GM23338 (cell line): ENCODE data around the gene ANP32A. TPM values are rescaled to one million over a fixed set of nuclear protein-coding genes. Genes with fewer than 3 reads are reported as not detected.

Source experiments
- ATAC-seq: fragments of 200-7000 bp; cut with Tn5 transposase; 3 replicates; pipeline ENCODE4 v1.9.1; 2020
- DNase-seq: peaks from one replicate; pipeline ENCODE4 v3.0.0-alpha.2; 2015; ENCODE audit warnings: low spot score
- H2AFZ ChIP-seq: fragments of 200-600 bp; sonication (generic); 2 replicates; pipeline ENCODE4 v1.8.0; 2016; ENCODE audit warnings: antibody characterized with exemption, mild to moderate bottlenecking, moderate library complexity
- H3F3A ChIP-seq: fragments of 200-600 bp; sonication (generic); replicated peaks from 2 replicates; pipeline ENCODE4 v1.8.0; 2017; ENCODE audit warnings: antibody characterized with exemption, mixed run types, low read depth
- H3K27ac ChIP-seq: fragments of 200-600 bp; sonication (generic); 2 replicates; pipeline ENCODE4 v1.6.1; 2016; ENCODE audit warnings: low read depth
- H3K27me3 ChIP-seq: fragments of 200-600 bp; sonication (generic); 2 replicates; pipeline ENCODE4 v1.8.0; 2016; ENCODE audit warnings: mild to moderate bottlenecking, mixed run types, moderate library complexity; ENCODE audit not compliant: insufficient read depth
- H3K36me3 ChIP-seq: fragments of 200-600 bp; sonication (generic); 2 replicates; pipeline ENCODE4 v1.8.0; 2016; ENCODE audit warnings: mild to moderate bottlenecking; ENCODE audit not compliant: insufficient read depth
- H3K4me1 ChIP-seq: fragments of 200-600 bp; sonication (generic); 2 replicates; pipeline ENCODE4 v1.8.0; 2016; ENCODE audit warnings: mild to moderate bottlenecking, moderate library complexity; ENCODE audit not compliant: insufficient read depth
- H3K4me2 ChIP-seq: fragments of 200-600 bp; sonication (generic); 2 replicates; pipeline ENCODE4 v1.7.1; 2017; ENCODE audit warnings: mixed run types
- H3K4me3 ChIP-seq: fragments of 200-600 bp; sonication (generic); 2 replicates; pipeline ENCODE4 v1.6.1; 2016; ENCODE audit warnings: mixed run types
- H3K79me2 ChIP-seq: fragments of 200-600 bp; sonication (generic); replicated peaks from 2 replicates; pipeline ENCODE4 v1.8.0; 2017; ENCODE audit warnings: mild to moderate bottlenecking; ENCODE audit not compliant: insufficient read depth
- H3K9me2 ChIP-seq: fragments of 200-600 bp; sonication (generic); 2 replicates; pipeline ENCODE4 v1.8.0; 2017; ENCODE audit not compliant: insufficient read depth
- H4K20me1 ChIP-seq: fragments of 200-600 bp; sonication (generic); replicated peaks from 2 replicates; pipeline ENCODE4 v1.8.0; 2017; ENCODE audit warnings: mild to moderate bottlenecking; ENCODE audit not compliant: insufficient read depth
- H3K27ac Mint-ChIP-seq: 2 replicates; pipeline ENCODE4 v1.8.0; 2020; ENCODE audit warnings: inconsistent platforms, mild to moderate bottlenecking, moderate library complexity, mixed read lengths
- H3K27me3 Mint-ChIP-seq: 3 replicates; pipeline ENCODE4 v1.8.0; 2022; ENCODE audit warnings: low read depth, mild to moderate bottlenecking, moderate library complexity, mixed read lengths, inconsistent platforms; ENCODE audit not compliant: insufficient read depth, poor library complexity
- H3K36me3 Mint-ChIP-seq: 3 replicates; pipeline ENCODE4 v1.8.0; 2021; ENCODE audit warnings: low read depth, mild to moderate bottlenecking, inconsistent platforms, moderate library complexity, mixed read lengths
- H3K4me1 Mint-ChIP-seq: 3 replicates; pipeline ENCODE4 v1.8.0; 2020; ENCODE audit warnings: mild to moderate bottlenecking, inconsistent platforms, mixed read lengths
- H3K4me3 Mint-ChIP-seq: 3 replicates; pipeline ENCODE4 v1.8.0; 2021; ENCODE audit warnings: moderate library complexity, mild to moderate bottlenecking, inconsistent platforms, mixed read lengths
- H3K9me3 Mint-ChIP-seq: 3 replicates; pipeline ENCODE4 v1.8.0; 2020; ENCODE audit warnings: moderate library complexity, mild to moderate bottlenecking, inconsistent platforms, mixed read lengths
- CREB1 ChIP-seq: fragments of 250-450 bp; sonication (Bioruptor Pico); IDR thresholded peaks from 2 replicates; pipeline ENCODE4 v1.5.0; 2020; ENCODE audit warnings: low read depth, mild to moderate bottlenecking, moderate library complexity
- EZH2 ChIP-seq: fragments of 200-600 bp; sonication (generic); IDR thresholded peaks from one replicate; pipeline ENCODE4 v1.8.0; 2017; ENCODE audit warnings: antibody characterized with exemption, mild to moderate bottlenecking, low read depth; ENCODE audit not compliant: unreplicated experiment
- EZH2phosphoT487 ChIP-seq: fragments of 200-600 bp; sonication (generic); IDR thresholded peaks from one replicate; pipeline ENCODE4 v1.8.1; 2018; ENCODE audit warnings: antibody characterized with exemption; ENCODE audit not compliant: unreplicated experiment
- JUNB ChIP-seq: IDR thresholded peaks from one replicate; pipeline ENCODE4 v1.6.1; 2016; ENCODE audit warnings: antibody characterized with exemption; ENCODE audit not compliant: unreplicated experiment
- NANOG ChIP-seq: IDR thresholded peaks from 2 replicates; pipeline ENCODE4 v1.6.1; 2016; ENCODE audit warnings: antibody characterized with exemption, borderline replicate concordance
- POLR2AphosphoS5 ChIP-seq: IDR thresholded peaks from 2 replicates; pipeline ENCODE4 v1.6.1; 2016; ENCODE audit warnings: antibody characterized with exemption, low read depth
- REST ChIP-seq: IDR thresholded peaks from one replicate; pipeline ENCODE4 v1.6.1; 2018; ENCODE audit warnings: antibody characterized with exemption; ENCODE audit not compliant: unreplicated experiment
- STAT1 ChIP-seq: IDR thresholded peaks from one replicate; pipeline ENCODE4 v1.6.1; 2016; ENCODE audit warnings: antibody characterized with exemption; ENCODE audit not compliant: unreplicated experiment
- ZNF462 ChIP-seq: fragments of 250-450 bp; sonication (Bioruptor Pico); IDR thresholded peaks from 2 replicates; pipeline ENCODE4 v1.5.0; 2020; ENCODE audit warnings: mild to moderate bottlenecking, moderate library complexity
- polyA plus RNA-seq: library from polyadenylated mRNA; unstranded; fragments of >200 nt; fragmentation: Nextera tagmentation; extraction: Ambion mirVana; gene quantifications from 2 replicates; pipeline ENCODE4 v1.2.1, GENCODE V29; 2016
- total RNA-seq: library from RNA; depleted of rRNA; stranded (reverse); fragments of >200 nt; shearing (Covaris generic); gene quantifications from 2 replicates; pipeline ENCODE4 v1.2.3, GENCODE V29; 2014
- TF ChIP-seq, protein P1 (sequence below), 2 experiments: fragments of 200-600 bp in 1 of 2; sonication (generic) in 1 of 2; conservative IDR thresholded peaks; 2 replicates each; pipeline versions ENCODE4 v1.5.1 to v1.6.1; 2016 to 2017; ENCODE audit warnings: antibody characterized with exemption in 2 of 2, low read depth in 2 of 2, mild to moderate bottlenecking in 2 of 2, moderate library complexity in 1 of 2
- TF ChIP-seq, protein P2 (sequence below): IDR thresholded peaks from 2 replicates; pipeline ENCODE4 v1.6.1; 2016; ENCODE audit warnings: antibody characterized with exemption

ANP32A gene
- total and polyA plus RNA-seq, 2 experiments from 2014 or later: 204 to 304 TPM

- no peak for DNase-seq
- Histone ChIP-seq H3K36me3 (peaks cover 5% of the 10 kb centered on the region), H3K4me1 (peaks cover 66% of the 10 kb centered on the region), H3K4me2 (peak overlapping the region; percentile 46), H2AFZ (no peak overlapping the region), H3K27ac (peak overlapping the region; percentile 78), H3K27me3 (no peaks in the 10 kb centered on the region), H3K79me2 (peaks cover 95% of the 10 kb centered on the region), H3F3A (no peaks in the 10 kb centered on the region), H4K20me1 (peaks cover 46% of the 10 kb centered on the region), H3K9me2 (no peaks in the 10 kb centered on the region), H3K4me3 (no peak overlapping the region)
- ATAC-seq: peak; percentile 7
- H3K27me3 Mint-ChIP-seq: peaks cover 13% of the 10 kb centered on the region
- peak overlapping the region; percentile 33; the same call in 1 of the 3 replicates for H3K4me3 Mint-ChIP-seq
- H3K36me3 Mint-ChIP-seq: peaks cover 62% of the 10 kb centered on the region
- peaks cover 78% of the 10 kb centered on the region for H3K4me1 Mint-ChIP-seq
- TF ChIP-seq ZNF462 (CRISPR knock-in tag) (no peak), JUNB (no peak), CREB1 (CRISPR knock-in tag) (no peak), EZH2phosphoT487 (no peak), POLR2AphosphoS5 (no peak), STAT1 (no peak), NANOG (no peak), REST (no peak), EZH2 (no peak)
- TF ChIP-seq, protein P1, sequence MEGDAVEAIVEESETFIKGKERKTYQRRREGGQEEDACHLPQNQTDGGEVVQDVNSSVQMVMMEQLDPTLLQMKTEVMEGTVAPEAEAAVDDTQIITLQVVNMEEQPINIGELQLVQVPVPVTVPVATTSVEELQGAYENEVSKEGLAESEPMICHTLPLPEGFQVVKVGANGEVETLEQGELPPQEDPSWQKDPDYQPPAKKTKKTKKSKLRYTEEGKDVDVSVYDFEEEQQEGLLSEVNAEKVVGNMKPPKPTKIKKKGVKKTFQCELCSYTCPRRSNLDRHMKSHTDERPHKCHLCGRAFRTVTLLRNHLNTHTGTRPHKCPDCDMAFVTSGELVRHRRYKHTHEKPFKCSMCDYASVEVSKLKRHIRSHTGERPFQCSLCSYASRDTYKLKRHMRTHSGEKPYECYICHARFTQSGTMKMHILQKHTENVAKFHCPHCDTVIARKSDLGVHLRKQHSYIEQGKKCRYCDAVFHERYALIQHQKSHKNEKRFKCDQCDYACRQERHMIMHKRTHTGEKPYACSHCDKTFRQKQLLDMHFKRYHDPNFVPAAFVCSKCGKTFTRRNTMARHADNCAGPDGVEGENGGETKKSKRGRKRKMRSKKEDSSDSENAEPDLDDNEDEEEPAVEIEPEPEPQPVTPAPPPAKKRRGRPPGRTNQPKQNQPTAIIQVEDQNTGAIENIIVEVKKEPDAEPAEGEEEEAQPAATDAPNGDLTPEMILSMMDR (conservative IDR thresholded peaks at IDR 0.05; ENCODE audit: low read depth in 2 of 2): no peak
- TF ChIP-seq, protein P2, sequence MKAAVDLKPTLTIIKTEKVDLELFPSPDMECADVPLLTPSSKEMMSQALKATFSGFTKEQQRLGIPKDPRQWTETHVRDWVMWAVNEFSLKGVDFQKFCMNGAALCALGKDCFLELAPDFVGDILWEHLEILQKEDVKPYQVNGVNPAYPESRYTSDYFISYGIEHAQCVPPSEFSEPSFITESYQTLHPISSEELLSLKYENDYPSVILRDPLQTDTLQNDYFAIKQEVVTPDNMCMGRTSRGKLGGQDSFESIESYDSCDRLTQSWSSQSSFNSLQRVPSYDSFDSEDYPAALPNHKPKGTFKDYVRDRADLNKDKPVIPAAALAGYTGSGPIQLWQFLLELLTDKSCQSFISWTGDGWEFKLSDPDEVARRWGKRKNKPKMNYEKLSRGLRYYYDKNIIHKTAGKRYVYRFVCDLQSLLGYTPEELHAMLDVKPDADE: no peak
- H3K9me3 Mint-ChIP-seq: no peaks in the 10 kb centered on the region; the same call in 2 of the 3 replicates
- H3K27ac Mint-ChIP-seq: peak overlapping the region; percentile 52; the same call in 1 of the 2 replicates
These were observed 30.5 kb downstream of the ANP32A start for GRCh38 chr15:68790242-68790575.
